ENCODE data around the gene DFFB. TPM values are rescaled to one million over a fixed set of nuclear protein-coding genes. Genes with fewer than 3 reads are reported as not detected.

Gene DFFB
- total and polyA plus RNA-seq, 2 donors (not counting 3 experiments of a cell fraction or from before 2014, with no cell fraction given) = 11.7 to 11.8 TPM

DNA sequence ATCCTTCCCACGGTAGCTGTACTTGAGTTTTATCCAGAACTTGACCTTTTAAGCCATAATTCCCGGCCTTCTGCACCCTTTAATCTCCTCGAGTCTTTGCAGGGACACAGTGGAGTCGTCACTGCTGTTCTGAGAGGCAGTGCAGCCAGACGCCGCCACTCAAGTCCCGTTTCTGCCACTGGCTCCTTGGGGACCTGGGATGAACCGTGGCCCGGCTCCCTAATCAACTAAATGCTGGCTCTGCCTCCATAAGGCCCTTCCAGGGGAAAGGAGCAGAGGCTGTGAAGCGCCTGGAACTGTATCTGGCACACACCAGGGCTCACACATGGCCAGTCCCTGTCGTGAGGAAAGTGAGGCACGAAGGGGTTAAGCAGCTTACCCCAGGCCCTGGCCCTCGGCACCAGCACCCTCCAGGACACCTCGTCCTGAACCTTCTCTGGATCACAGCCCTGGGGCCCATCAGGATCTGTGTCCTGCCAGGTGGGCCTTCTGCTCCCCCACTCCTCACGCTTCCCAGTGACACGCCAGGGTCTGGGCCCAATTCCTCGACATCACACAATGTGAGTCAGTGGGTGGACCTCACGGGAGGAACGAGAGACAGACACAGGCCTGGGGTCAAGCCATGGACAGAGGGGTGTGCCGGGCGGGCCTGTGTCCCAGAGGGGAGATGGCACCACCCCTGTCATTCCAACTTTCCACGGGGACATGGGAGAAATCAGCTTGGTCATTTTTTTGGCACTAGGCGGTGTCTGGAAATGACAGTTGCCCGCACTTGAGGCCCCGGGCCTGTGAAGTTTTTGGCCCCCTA lies 66.3 kb downstream of the DFFB start:
- Histone ChIP-seq H4K20me1 (replicated peaks; ENCODE audit: control insufficient read depth, extremely low read depth, insufficient read depth, low read length) (no peaks in the 10 kb centered on the region), H3K9me3 (replicated peaks; ENCODE audit: control insufficient read depth, insufficient read depth, low read length) (no peaks in the 10 kb centered on the region), H3K4me1 (ENCODE audit: control insufficient read depth, extremely low read depth, insufficient read depth, low read length) (no peaks in the 10 kb centered on the region), H3K36me3 (ENCODE audit: control insufficient read depth in 2 of 2, extremely low read depth in 1 of 2, insufficient read depth in 2 of 2, low read length in 2 of 2) (no peaks in the 10 kb centered on the region), H3K9me1 (replicated peaks; ENCODE audit: control insufficient read depth, extremely low read depth, insufficient read depth, low read length) (no peaks in the 10 kb centered on the region), H3K79me2 (ENCODE audit: control insufficient read depth, insufficient read depth, low read length) (no peaks in the 10 kb centered on the region), H2AFZ (ENCODE audit: low read depth, low read length) (no peak overlapping the region), H3K4me3 (replicated peaks in 1 of 3; ENCODE audit: insufficient read depth in 1 of 3, low read depth in 1 of 3, low read length in 3 of 3) (no peak overlapping the region), H3K4me2 (ENCODE audit: insufficient read depth, low read length) (no peak overlapping the region), H3K27me3 (ENCODE audit: control insufficient read depth in 2 of 2, insufficient read depth in 2 of 2, low read length in 2 of 2) (no peaks in the 10 kb centered on the region), H3K27ac (ENCODE audit: insufficient read depth, low read depth, low read length) (no peak overlapping the region), H3K9ac (replicated peaks; ENCODE audit: extremely low read depth, insufficient read depth, low read length) (no peak overlapping the region)
- no TSS peak for BruUV-seq (replicated peaks)
- DNase-seq (ENCODE audit: low read depth, low spot score) = no peak
- no peak for FAIRE-seq
- dilution Hi-C loops (cut with MboI; ENCODE audit: extremely low pct_ligation_motif_present, low sequenced_read_pairs) (no loop called here), intact Hi-C loops (cut with micrococcal nuclease) (no loop called here)
- ChIA-PET POLR2A (no interaction called here), CTCF (no interaction called here)
- TF ChIP-seq POLR2AphosphoS5 (IDR thresholded peaks at IDR 0.05; ENCODE audit: insufficient read depth, low read depth, low read length) (no peak), POLR2A (IDR thresholded peaks at IDR 0.05; ENCODE audit: low read depth, low read length) (no peak), EZH2 (IDR thresholded peaks at IDR 0.05; ENCODE audit: borderline replicate concordance, low read depth, low read length, severe bottlenecking) (no peak)
- TF ChIP-seq, protein P1, sequence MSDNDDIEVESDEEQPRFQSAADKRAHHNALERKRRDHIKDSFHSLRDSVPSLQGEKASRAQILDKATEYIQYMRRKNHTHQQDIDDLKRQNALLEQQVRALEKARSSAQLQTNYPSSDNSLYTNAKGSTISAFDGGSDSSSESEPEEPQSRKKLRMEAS (IDR thresholded peaks at IDR 0.05; ENCODE audit: insufficient read depth, insufficient read length) = no peak
- TF ChIP-seq, protein P2, sequence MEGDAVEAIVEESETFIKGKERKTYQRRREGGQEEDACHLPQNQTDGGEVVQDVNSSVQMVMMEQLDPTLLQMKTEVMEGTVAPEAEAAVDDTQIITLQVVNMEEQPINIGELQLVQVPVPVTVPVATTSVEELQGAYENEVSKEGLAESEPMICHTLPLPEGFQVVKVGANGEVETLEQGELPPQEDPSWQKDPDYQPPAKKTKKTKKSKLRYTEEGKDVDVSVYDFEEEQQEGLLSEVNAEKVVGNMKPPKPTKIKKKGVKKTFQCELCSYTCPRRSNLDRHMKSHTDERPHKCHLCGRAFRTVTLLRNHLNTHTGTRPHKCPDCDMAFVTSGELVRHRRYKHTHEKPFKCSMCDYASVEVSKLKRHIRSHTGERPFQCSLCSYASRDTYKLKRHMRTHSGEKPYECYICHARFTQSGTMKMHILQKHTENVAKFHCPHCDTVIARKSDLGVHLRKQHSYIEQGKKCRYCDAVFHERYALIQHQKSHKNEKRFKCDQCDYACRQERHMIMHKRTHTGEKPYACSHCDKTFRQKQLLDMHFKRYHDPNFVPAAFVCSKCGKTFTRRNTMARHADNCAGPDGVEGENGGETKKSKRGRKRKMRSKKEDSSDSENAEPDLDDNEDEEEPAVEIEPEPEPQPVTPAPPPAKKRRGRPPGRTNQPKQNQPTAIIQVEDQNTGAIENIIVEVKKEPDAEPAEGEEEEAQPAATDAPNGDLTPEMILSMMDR (IDR thresholded peaks at IDR 0.05; ENCODE audit: extremely low read depth in 1 of 2, insufficient read depth in 1 of 2, low read depth in 1 of 2, low read length in 2 of 2) = no peak
